Stomach (tissue), 4 donors: ENCODE measurements around the gene MAML1.

Experiments
- EP300 ChIP-seq: sonication (generic); formaldehyde crosslinking; IDR thresholded peaks from one replicate; pipeline ENCODE4 v1.6.1; 2017; ENCODE audit warnings: antibody characterized with exemption
- POLR2AphosphoS5 ChIP-seq, 3 donors: sonication (generic); formaldehyde crosslinking; IDR thresholded peaks; one replicate each; pipeline ENCODE4 v1.6.1; 2016; ENCODE audit warnings: antibody characterized with exemption in 3 of 3

GRCh38 chr5:179798771-179799643 is 66.4 kb downstream of the MAML1 start:
- no peak for TF ChIP-seq EP300
- TF ChIP-seq POLR2AphosphoS5 (IDR thresholded peaks at IDR 0.05) = no peak
